HCT116 (cell line): ENCODE results near the gene GATAD2A. TPM values are rescaled to one million over a fixed set of nuclear protein-coding genes. Genes with fewer than 3 reads are reported as not detected.

Experiments
- ATAC-seq: fragments of 200-7000 bp; cut with Tn5 transposase; 2 replicates; pipeline ENCODE4 v1.9.1; 2020; ENCODE audit warnings: mild to moderate bottlenecking, moderate library complexity
- BruUV-seq: library from RNA; stranded (reverse); fragments of 400-500 nt; replicated peaks from 2 replicates; lab custom pipeline; 2021; lab: Mats Ljungman, UMichigan
- CTCF ChIA-PET: fragments of 300-600 bp; sonication (Branson Sonifier 250); formaldehyde crosslinking; loops from one replicate; lab custom pipeline; 2021; ENCODE audit warnings: antibody characterized with exemption; lab: Charles Lee
- POLR2A ChIA-PET: fragments of 300-600, 350-600 bp; sonication (Branson Sonifier 250); formaldehyde crosslinking; loops from one replicate; lab custom pipeline; 2021; ENCODE audit warnings: antibody characterized with exemption; lab: Charles Lee
- RAD21 ChIA-PET, 2 experiments: fragments of 300-600 bp; sonication (Branson Sonifier 250); formaldehyde crosslinking; loops; one replicate each; lab custom pipeline; 2023; ENCODE audit warnings: low total read pairs in 2 of 2; ENCODE audit not compliant: uncharacterized antibody in 2 of 2, unreplicated experiment in 2 of 2, low non-redundant PET in 1 of 2; lab: Charles Lee
- DNase-seq: peaks from one replicate; pipeline ENCODE4 v3.0.0-alpha.2; 2010; ENCODE audit warnings: low read depth, low spot score
- H2AFZ ChIP-seq: fragments of 200-600 bp; shearing (Covaris generic), sonication (generic); 2 replicates; pipeline ENCODE4 v1.6.1; 2017; ENCODE audit warnings: low read depth, mixed run types, mixed read lengths, antibody characterized with exemption, low read length; ENCODE audit not compliant: poor library complexity, severe bottlenecking
- H3K27ac ChIP-seq: 2 replicates; pipeline ENCODE4 v1.5.1; 2012; ENCODE audit warnings: low read depth, low read length
- H3K27me3 ChIP-seq: fragments of 200-600 bp; sonication (generic); 2 replicates; pipeline ENCODE4 v1.6.1; 2016; ENCODE audit warnings: mixed run types, low read length, mixed read lengths; ENCODE audit not compliant: insufficient read depth
- H3K36me3 ChIP-seq, 2 experiments: fragments of 200-500 bp in 1 of 2; fragments of 200-600 bp in 1 of 2; sonication (Bioruptor generic) in 1 of 2; sonication (generic) in 1 of 2; 2 replicates each; pipeline versions ENCODE4 v1.5.1 to v1.6.1; 2014 to 2016; ENCODE audit warnings: low read length in 2 of 2, inconsistent platforms in 1 of 2, mixed read lengths in 1 of 2, mixed run types in 1 of 2; ENCODE audit not compliant: insufficient read depth in 2 of 2, control insufficient read depth in 1 of 2
- H3K4me1 ChIP-seq, 2 experiments: fragments of 200-600 bp in 1 of 2; sonication (generic) in 1 of 2; 2 replicates each; pipeline versions ENCODE4 v1.5.1 to v1.6.1; 2012 to 2017; ENCODE audit warnings: low read length in 2 of 2, inconsistent platforms in 1 of 2, mild to moderate bottlenecking in 1 of 2, mixed read lengths in 1 of 2, mixed run types in 1 of 2, moderate library complexity in 1 of 2; ENCODE audit not compliant: insufficient read depth in 2 of 2, control insufficient read depth in 1 of 2
- H3K4me2 ChIP-seq: fragments of 200-600 bp; sonication (generic); 2 replicates; pipeline ENCODE4 v1.6.1; 2017; ENCODE audit warnings: mixed run types, low read length, mixed read lengths
- H3K4me3 ChIP-seq, 2 experiments: fragments of 200-600 bp in 1 of 2; sonication (generic) in 1 of 2; replicated peaks in 1 of 2; 2 replicates each; pipeline ENCODE4 v1.5.1; 2011 to 2016; ENCODE audit warnings: low read length in 2 of 2, control low read depth in 1 of 2, low read depth in 1 of 2, mild to moderate bottlenecking in 1 of 2, mixed read lengths in 1 of 2, mixed run types in 1 of 2
- H3K79me2 ChIP-seq: fragments of 200-600 bp; sonication (generic); 2 replicates; pipeline ENCODE4 v1.6.1; 2017; ENCODE audit warnings: mild to moderate bottlenecking, mixed run types, low read length, moderate library complexity, mixed read lengths; ENCODE audit not compliant: insufficient read depth
- H3K9ac ChIP-seq: fragments of 200-600 bp; sonication (generic); 2 replicates; pipeline ENCODE4 v1.6.1; 2016; ENCODE audit warnings: low read length, mixed read lengths
- H3K9me2 ChIP-seq: fragments of 200-600 bp; sonication (generic), shearing (Covaris generic); 2 replicates; pipeline ENCODE4 v1.6.1; 2017; ENCODE audit warnings: mixed run types, mild to moderate bottlenecking, moderate library complexity; ENCODE audit not compliant: insufficient read depth
- H3K9me3 ChIP-seq, 2 experiments: fragments of 200-500 bp in 1 of 2; fragments of 200-600 bp in 1 of 2; sonication (Bioruptor generic) in 1 of 2; sonication (generic) in 1 of 2; 2 replicates each; pipeline ENCODE4 v1.6.1; 2014 to 2017; ENCODE audit warnings: low read length in 2 of 2, mixed read lengths in 2 of 2, inconsistent platforms in 1 of 2, low read depth in 1 of 2, mild to moderate bottlenecking in 1 of 2, mixed run types in 1 of 2, moderate library complexity in 1 of 2; ENCODE audit not compliant: control insufficient read depth in 1 of 2, insufficient read depth in 1 of 2
- H4K20me1 ChIP-seq: fragments of 200-600 bp; sonication (generic), shearing (Covaris generic); 2 replicates; pipeline ENCODE4 v1.6.1; 2017; ENCODE audit warnings: mixed run types, mild to moderate bottlenecking, moderate library complexity; ENCODE audit not compliant: insufficient read depth
- CBX3 ChIP-seq: IDR thresholded peaks from 2 replicates; pipeline ENCODE4 v1.6.1; 2012; ENCODE audit warnings: low read depth
- CTCF ChIP-seq, 3 experiments: fragments of 200-600 bp in 1 of 3; sonication (generic) in 1 of 3; IDR thresholded peaks in 2 of 3; conservative IDR thresholded peaks in 1 of 3; 2 replicates each; pipeline ENCODE4 v1.5.1; 2012 to 2017; ENCODE audit warnings: low read depth in 2 of 3, low read length in 2 of 3, antibody characterized with exemption in 1 of 3, borderline replicate concordance in 1 of 3, control low read depth in 1 of 3, mild to moderate bottlenecking in 1 of 3, mixed read lengths in 1 of 3, mixed run types in 1 of 3, moderate library complexity in 1 of 3; ENCODE audit not compliant: insufficient read depth in 1 of 3
- ELF1 ChIP-seq: IDR thresholded peaks from 2 replicates; pipeline ENCODE4 v1.6.1; 2012; ENCODE audit warnings: low read depth, borderline replicate concordance
- EZH2 ChIP-seq: fragments of 200-600 bp; sonication (generic); IDR thresholded peaks from 2 replicates; pipeline ENCODE4 v1.6.1; 2017; ENCODE audit warnings: antibody characterized with exemption, mixed run types
- JUND ChIP-seq: IDR thresholded peaks from 2 replicates; pipeline ENCODE4 v1.6.1; 2012
- POLR2AphosphoS5 ChIP-seq: IDR thresholded peaks from 2 replicates; pipeline ENCODE4 v1.6.1; 2011; ENCODE audit warnings: mild to moderate bottlenecking, low read depth, low read length, moderate library complexity
- RAD21 ChIP-seq: IDR thresholded peaks from 2 replicates; pipeline ENCODE4 v1.6.1; 2012; ENCODE audit warnings: low read depth, mild to moderate bottlenecking
- YY1 ChIP-seq: IDR thresholded peaks from 2 replicates; pipeline ENCODE4 v1.6.1; 2011; ENCODE audit warnings: low read length, low read depth, moderate library complexity, mild to moderate bottlenecking; ENCODE audit not compliant: insufficient replicate concordance; ENCODE audit errors: extremely low read depth
- ZFX ChIP-seq: fragments of 450-650 bp; IDR thresholded peaks from 2 replicates; pipeline ENCODE4 v1.6.1; 2017
- ZNF274 ChIP-seq: fragments of 200-500 bp; sonication (Bioruptor generic); IDR thresholded peaks from 2 replicates; pipeline ENCODE4 v1.6.1; 2014; ENCODE audit warnings: mild to moderate bottlenecking, low read depth, low read length, inconsistent platforms
- intact Hi-C: fragments of 100-400 bp; cut with micrococcal nuclease; formaldehyde crosslinking; loops from 2 replicates; pipeline ENCODE4 v1.10.0; 2022
- total RNA-seq: library from RNA; stranded (reverse); gene quantifications from one replicate; pipeline ENCODE4 v1.2.1, GENCODE V29; 2021; ENCODE audit not compliant: unreplicated experiment

Gene GATAD2A
- total RNA-seq, 1 experiment from 2014 or later: 130 TPM

GRCh38 chr19:19480688-19481087, 75.2 kb downstream of the GATAD2A start:
- intact Hi-C loops: no loop called here
- ChIA-PET POLR2A (no interaction called here), CTCF (interaction anchor here (2.8 kb wide), 1 partner anchor 10 kb away, joined by 8 read pairs; no protein-coding TSS in a partner anchor), RAD21 (no interaction called here)
- no peak overlapping the region for H2AFZ ChIP-seq
- H3K4me1 ChIP-seq: peaks cover 0 to 6% of the 10 kb centered on the region in 2 experiments; a peak in 3 of 4 replicates
- no peak overlapping the region for H3K27ac ChIP-seq
- no TSS peak for BruUV-seq
- peaks cover 8% of the 10 kb centered on the region; the same call in 1 of the 2 replicates for H4K20me1 ChIP-seq
- no peaks in the 10 kb centered on the region for H3K9me3 ChIP-seq
- no peaks in the 10 kb centered on the region for H3K9me2 ChIP-seq
- peaks cover 93% of the 10 kb centered on the region for H3K79me2 ChIP-seq
- H3K36me3 ChIP-seq: peaks cover 0 to 8% of the 10 kb centered on the region in 2 experiments; a peak in 1 of 4 replicates
- H3K9ac ChIP-seq: no peak overlapping the region
- ATAC-seq (no peak), DNase-seq (no peak)
- H3K27me3 ChIP-seq: no peaks in the 10 kb centered on the region
- TF ChIP-seq YY1: no peak
- no peak for TF ChIP-seq ZNF274
- TF ChIP-seq EZH2: no peak
- TF ChIP-seq ZFX: no peak
- TF ChIP-seq CBX3: no peak
- no peak for TF ChIP-seq ELF1
- no peak for TF ChIP-seq JUND
- TF ChIP-seq POLR2AphosphoS5: no peak
- no peak for TF ChIP-seq RAD21
- TF ChIP-seq CTCF (IDR thresholded peaks at IDR 0.05 in 2 of 3, conservative IDR thresholded peaks at IDR 0.05 in 1 of 3; ENCODE audit: borderline replicate concordance in 1 of 3, insufficient read depth in 1 of 3, low read depth in 2 of 3, low read length in 2 of 3): no peak
- no peak overlapping the region for H3K4me3 ChIP-seq
- H3K4me2 ChIP-seq: no peak overlapping the region
